ENCODE results near the gene COMMD3.

Gene COMMD3

GRCh38 chr10:22310928-22311327 is 5.3 kb upstream of the COMMD3 start:
- H3K9ac ChIP-seq (ENCODE audit: insufficient read length, low read depth), result no peak overlapping the region
- no peak for TF ChIP-seq YY1 (IDR thresholded peaks at IDR 0.05; ENCODE audit: insufficient read depth, insufficient read length)
- TF ChIP-seq ZNF274 (IDR thresholded peaks at IDR 0.05; ENCODE audit: low read depth, low read length), result no peak
- no peak for TF ChIP-seq SUZ12 (IDR thresholded peaks at IDR 0.05; ENCODE audit: extremely low read depth, insufficient read depth, insufficient read length)
- no peaks in the 10 kb centered on the region for H3K4me1 ChIP-seq (ENCODE audit: insufficient read depth, insufficient read length)

GRCh38 chr10:22314852-22315251 is 1.3 kb upstream of the COMMD3 start:
- no peak for DNase-seq (ENCODE audit: low read depth, low spot score)
- no peak for TF ChIP-seq ZNF274 (IDR thresholded peaks at IDR 0.05; ENCODE audit: low read depth, low read length)
- TF ChIP-seq YY1 (IDR thresholded peaks at IDR 0.05; ENCODE audit: insufficient read depth, insufficient read length), result no peak
- no peak for TF ChIP-seq SUZ12 (IDR thresholded peaks at IDR 0.05; ENCODE audit: extremely low read depth, insufficient read depth, insufficient read length)
- Histone ChIP-seq H3K27me3 (ENCODE audit: insufficient read depth, insufficient read length) (peaks cover 63% of the 10 kb centered on the region), H3K36me3 (ENCODE audit: insufficient read depth, insufficient read length, low read length) (no peaks in the 10 kb centered on the region), H3K4me1 (ENCODE audit: insufficient read depth, insufficient read length) (no peaks in the 10 kb centered on the region), H3K9me3 (ENCODE audit: insufficient read depth, low read length) (no peaks in the 10 kb centered on the region), H3K4me3 (ENCODE audit: insufficient read length, low read depth) (no peak overlapping the region), H3K9ac (ENCODE audit: insufficient read length, low read depth) (no peak overlapping the region)

More at GRCh38 chr10:22310928-22311327, 5.3 kb upstream of the COMMD3 start:
- Histone ChIP-seq H3K36me3 (ENCODE audit: insufficient read depth, insufficient read length, low read length) (no peaks in the 10 kb centered on the region), H3K9me3 (ENCODE audit: insufficient read depth, low read length) (no peaks in the 10 kb centered on the region), H3K27me3 (ENCODE audit: insufficient read depth, insufficient read length) (peaks cover 31% of the 10 kb centered on the region), H3K4me3 (ENCODE audit: insufficient read length, low read depth) (no peak overlapping the region)
- no peak for DNase-seq (ENCODE audit: low read depth, low spot score)

GRCh38 chr10:22315455-22316285 is 518 bp upstream of the COMMD3 start:
- H3K36me3 ChIP-seq (ENCODE audit: insufficient read depth, insufficient read length, low read length), result no peaks in the 10 kb centered on the region
- no peaks in the 10 kb centered on the region for H3K4me1 ChIP-seq (ENCODE audit: insufficient read depth, insufficient read length)
- no peaks in the 10 kb centered on the region for H3K9me3 ChIP-seq (ENCODE audit: insufficient read depth, low read length)
- H3K9ac ChIP-seq (ENCODE audit: insufficient read length, low read depth), result peak overlapping the region; percentile 59
- H3K27me3 ChIP-seq (ENCODE audit: insufficient read depth, insufficient read length), result peaks cover 68% of the 10 kb centered on the region
- TF ChIP-seq SUZ12 (IDR thresholded peaks at IDR 0.05; ENCODE audit: extremely low read depth, insufficient read depth, insufficient read length) (no peak), ZNF274 (IDR thresholded peaks at IDR 0.05; ENCODE audit: low read depth, low read length) (no peak), YY1 (IDR thresholded peaks at IDR 0.05; ENCODE audit: insufficient read depth, insufficient read length) (no peak)
- peak overlapping the region; percentile 63 for H3K4me3 ChIP-seq (ENCODE audit: insufficient read length, low read depth)
- no peak for DNase-seq (ENCODE audit: low read depth, low spot score)

- Histone ChIP-seq H3K36me3 (ENCODE audit: insufficient read depth, insufficient read length, low read length) (no peaks in the 10 kb centered on the region), H3K4me1 (ENCODE audit: insufficient read depth, insufficient read length) (no peaks in the 10 kb centered on the region), H3K9me3 (ENCODE audit: insufficient read depth, low read length) (no peaks in the 10 kb centered on the region), H3K9ac (ENCODE audit: insufficient read length, low read depth) (peak overlapping the region; percentile 72), H3K27me3 (ENCODE audit: insufficient read depth, insufficient read length) (peaks cover 74% of the 10 kb centered on the region), H3K4me3 (ENCODE audit: insufficient read length, low read depth) (peak overlapping the region; percentile 63)
- no peak for DNase-seq (ENCODE audit: low read depth, low spot score)
- no peak for TF ChIP-seq SUZ12 (IDR thresholded peaks at IDR 0.05; ENCODE audit: extremely low read depth, insufficient read depth, insufficient read length)
- TF ChIP-seq YY1 (IDR thresholded peaks at IDR 0.05; ENCODE audit: insufficient read depth, insufficient read length), result no peak
- no peak for TF ChIP-seq ZNF274 (IDR thresholded peaks at IDR 0.05; ENCODE audit: low read depth, low read length)
Observed at GRCh38 chr10:22317076-22317370, 835 bp downstream of the COMMD3 start.

- no peak for TF ChIP-seq ZNF274 (IDR thresholded peaks at IDR 0.05; ENCODE audit: low read depth, low read length)
- no peak for TF ChIP-seq SUZ12 (IDR thresholded peaks at IDR 0.05; ENCODE audit: extremely low read depth, insufficient read depth, insufficient read length)
- TF ChIP-seq YY1 (IDR thresholded peaks at IDR 0.05; ENCODE audit: insufficient read depth, insufficient read length), result no peak
- no peak overlapping the region for H3K9ac ChIP-seq (ENCODE audit: insufficient read length, low read depth)
- no peak for DNase-seq (ENCODE audit: low read depth, low spot score)
- H3K27me3 ChIP-seq (ENCODE audit: insufficient read depth, insufficient read length), result peaks cover 80% of the 10 kb centered on the region
- no peaks in the 10 kb centered on the region for H3K4me1 ChIP-seq (ENCODE audit: insufficient read depth, insufficient read length)
- H3K36me3 ChIP-seq (ENCODE audit: insufficient read depth, insufficient read length, low read length), result no peaks in the 10 kb centered on the region
- no peaks in the 10 kb centered on the region for H3K9me3 ChIP-seq (ENCODE audit: insufficient read depth, low read length)
- H3K4me3 ChIP-seq (ENCODE audit: insufficient read length, low read depth), result no peak overlapping the region
Observed at GRCh38 chr10:22317771-22318565, 1.8 kb downstream of the COMMD3 start.

GRCh38 chr10:22318772-22319171 is 2.6 kb downstream of the COMMD3 start:
- Histone ChIP-seq H3K4me1 (ENCODE audit: insufficient read depth, insufficient read length) (no peaks in the 10 kb centered on the region), H3K36me3 (ENCODE audit: insufficient read depth, insufficient read length, low read length) (no peaks in the 10 kb centered on the region), H3K9ac (ENCODE audit: insufficient read length, low read depth) (no peak overlapping the region), H3K9me3 (ENCODE audit: insufficient read depth, low read length) (no peaks in the 10 kb centered on the region), H3K27me3 (ENCODE audit: insufficient read depth, insufficient read length) (peaks cover 80% of the 10 kb centered on the region), H3K4me3 (ENCODE audit: insufficient read length, low read depth) (no peak overlapping the region)
- TF ChIP-seq YY1 (IDR thresholded peaks at IDR 0.05; ENCODE audit: insufficient read depth, insufficient read length) (no peak), SUZ12 (IDR thresholded peaks at IDR 0.05; ENCODE audit: extremely low read depth, insufficient read depth, insufficient read length) (no peak), ZNF274 (IDR thresholded peaks at IDR 0.05; ENCODE audit: low read depth, low read length) (no peak)
- DNase-seq (ENCODE audit: low read depth, low spot score), result no peak

- no peaks in the 10 kb centered on the region for H3K36me3 ChIP-seq (ENCODE audit: insufficient read depth, insufficient read length, low read length)
- no peak for TF ChIP-seq ZNF274 (IDR thresholded peaks at IDR 0.05; ENCODE audit: low read depth, low read length)
- no peak for TF ChIP-seq SUZ12 (IDR thresholded peaks at IDR 0.05; ENCODE audit: extremely low read depth, insufficient read depth, insufficient read length)
- no peak for TF ChIP-seq YY1 (IDR thresholded peaks at IDR 0.05; ENCODE audit: insufficient read depth, insufficient read length)
- no peak overlapping the region for H3K9ac ChIP-seq (ENCODE audit: insufficient read length, low read depth)
- no peak overlapping the region for H3K4me3 ChIP-seq (ENCODE audit: insufficient read length, low read depth)
- no peak for DNase-seq (ENCODE audit: low read depth, low spot score)
- H3K4me1 ChIP-seq (ENCODE audit: insufficient read depth, insufficient read length), result no peaks in the 10 kb centered on the region
- H3K9me3 ChIP-seq (ENCODE audit: insufficient read depth, low read length), result no peaks in the 10 kb centered on the region
- H3K27me3 ChIP-seq (ENCODE audit: insufficient read depth, insufficient read length), result peaks cover 80% of the 10 kb centered on the region
Observed at GRCh38 chr10:22319547-22319979, 3.4 kb downstream of the COMMD3 start.
